Measurements from ENCODE around the gene ERC2. TPM values are rescaled to one million over a fixed set of nuclear protein-coding genes. Genes with fewer than 3 reads are reported as not detected.

Gene ERC2
- total and polyA plus RNA-seq, 7 donors, result 0.52 to 5.7 (median 1.2) TPM; not detected in 2

DNA sequence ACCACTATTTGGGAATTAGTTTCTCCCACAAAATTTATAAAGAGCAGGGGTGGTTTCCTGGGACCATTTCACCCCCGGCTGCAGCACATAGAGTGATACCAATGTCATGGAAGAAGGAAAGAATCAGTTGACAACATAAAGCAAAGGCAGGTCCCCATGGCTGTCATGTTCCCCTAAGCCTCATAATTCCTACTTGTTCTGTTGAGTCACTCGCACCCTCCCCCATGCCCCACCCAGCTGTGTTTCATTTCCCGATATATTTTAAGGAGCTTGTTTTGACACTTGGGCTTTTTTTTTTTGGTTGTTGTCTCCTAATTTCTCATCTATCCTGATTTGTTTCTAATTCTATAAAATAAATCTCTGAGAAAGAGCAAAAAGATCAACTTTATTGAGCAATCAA lies 24.9 kb downstream of the ERC2 start:
- WGBS, 2 donors, result 84 to 92% methylated on average over 3 of the region's 3 CpGs
- intact Hi-C loops (cut with DNase I), result no loop called here

DNA sequence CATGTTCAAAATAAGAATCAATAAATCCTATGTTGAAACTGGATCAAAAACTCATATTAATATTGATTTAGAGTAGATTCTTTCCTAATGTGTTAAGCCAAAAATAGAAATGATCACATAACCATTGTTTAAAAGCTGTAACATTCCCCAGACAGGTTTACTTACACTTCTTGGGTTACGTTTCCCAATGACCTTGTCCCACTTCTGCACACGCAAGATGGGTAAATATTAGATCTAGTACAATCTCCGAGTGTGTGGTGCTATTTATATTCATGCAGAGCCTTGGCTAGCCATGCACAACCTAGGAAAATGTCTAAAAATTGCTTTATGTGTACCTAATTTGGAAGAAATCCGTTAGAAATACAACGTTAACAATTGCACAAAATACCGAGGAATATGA lies 39.6 kb downstream of the ERC2 start:
- Histone ChIP-seq H3K4me3 (no peak overlapping the region), H3K9me3 (peaks cover 0 to 2% (median 0%) of the 10 kb centered on the region in 4 donors), H3K27me3 (no peaks in the 10 kb centered on the region), H3K36me3 (no peaks in the 10 kb centered on the region), H3K4me1 (no peaks in the 10 kb centered on the region), H3K27ac (no peak overlapping the region)
- WGBS, 2 donors, result 53 to 70% methylated on average over 6 of the region's 6 CpGs
- intact Hi-C loops (cut with DNase I), result no loop called here
- TF ChIP-seq POLR2A (IDR thresholded peaks at IDR 0.05) (no peak), EP300 (IDR thresholded peaks at IDR 0.05) (no peak), POLR2AphosphoS5 (IDR thresholded peaks at IDR 0.05) (no peak)
- TF ChIP-seq, protein P1, sequence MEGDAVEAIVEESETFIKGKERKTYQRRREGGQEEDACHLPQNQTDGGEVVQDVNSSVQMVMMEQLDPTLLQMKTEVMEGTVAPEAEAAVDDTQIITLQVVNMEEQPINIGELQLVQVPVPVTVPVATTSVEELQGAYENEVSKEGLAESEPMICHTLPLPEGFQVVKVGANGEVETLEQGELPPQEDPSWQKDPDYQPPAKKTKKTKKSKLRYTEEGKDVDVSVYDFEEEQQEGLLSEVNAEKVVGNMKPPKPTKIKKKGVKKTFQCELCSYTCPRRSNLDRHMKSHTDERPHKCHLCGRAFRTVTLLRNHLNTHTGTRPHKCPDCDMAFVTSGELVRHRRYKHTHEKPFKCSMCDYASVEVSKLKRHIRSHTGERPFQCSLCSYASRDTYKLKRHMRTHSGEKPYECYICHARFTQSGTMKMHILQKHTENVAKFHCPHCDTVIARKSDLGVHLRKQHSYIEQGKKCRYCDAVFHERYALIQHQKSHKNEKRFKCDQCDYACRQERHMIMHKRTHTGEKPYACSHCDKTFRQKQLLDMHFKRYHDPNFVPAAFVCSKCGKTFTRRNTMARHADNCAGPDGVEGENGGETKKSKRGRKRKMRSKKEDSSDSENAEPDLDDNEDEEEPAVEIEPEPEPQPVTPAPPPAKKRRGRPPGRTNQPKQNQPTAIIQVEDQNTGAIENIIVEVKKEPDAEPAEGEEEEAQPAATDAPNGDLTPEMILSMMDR (IDR thresholded peaks at IDR 0.05), result no peak
- DNase-seq, result no peak

More for the DNA sequence above, 24.9 kb downstream of the ERC2 start:
- no peak for DNase-seq
- no peaks in the 10 kb centered on the region for H3K36me3 ChIP-seq
- H3K27me3 ChIP-seq, result peaks cover 0 to 4% (median 0%) of the 10 kb centered on the region in 3 donors
- H3K9me3 ChIP-seq, result no peaks in the 10 kb centered on the region
- TF ChIP-seq POLR2AphosphoS5 (IDR thresholded peaks at IDR 0.05), result no peak
- no peak for TF ChIP-seq EP300 (IDR thresholded peaks at IDR 0.05)
- TF ChIP-seq, protein P1 (IDR thresholded peaks at IDR 0.05), result no peak
- no peaks in the 10 kb centered on the region for H3K4me1 ChIP-seq
- no peak overlapping the region for H3K4me3 ChIP-seq
- no peak overlapping the region for H3K27ac ChIP-seq

DNA sequence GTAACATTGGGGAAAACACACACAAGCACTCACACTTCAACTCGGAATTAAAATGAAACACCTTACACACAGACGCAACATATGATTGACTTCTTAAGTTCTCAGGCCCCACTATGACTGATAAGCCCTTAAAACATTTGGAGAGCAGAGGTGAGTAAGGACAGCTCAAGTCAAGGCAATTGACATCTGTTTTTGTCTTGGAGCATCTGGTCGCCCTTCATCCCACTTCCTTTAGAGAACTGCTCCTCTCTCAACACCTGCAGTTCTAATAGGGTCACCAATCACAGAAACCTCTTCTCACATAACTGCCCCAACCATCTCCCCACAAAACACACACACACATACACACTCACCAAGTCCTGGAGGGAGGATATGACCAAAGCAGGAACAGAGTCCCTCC lies 43.4 kb downstream of the ERC2 start:
- Histone ChIP-seq H3K36me3 (no peaks in the 10 kb centered on the region), H3K27ac (no peak overlapping the region), H3K9me3 (no peaks in the 10 kb centered on the region), H3K4me3 (no peak overlapping the region), H3K27me3 (no peaks in the 10 kb centered on the region), H3K4me1 (no peaks in the 10 kb centered on the region)
- no peak for TF ChIP-seq POLR2AphosphoS5 (IDR thresholded peaks at IDR 0.05)
- TF ChIP-seq, protein P1 (IDR thresholded peaks at IDR 0.05), result no peak
- no peak for TF ChIP-seq EP300 (IDR thresholded peaks at IDR 0.05)
- TF ChIP-seq POLR2A (IDR thresholded peaks at IDR 0.05), result no peak
- no peak for DNase-seq
- 90 to 93% methylated on average over 3 of the region's 3 CpGs for WGBS, 2 donors
- intact Hi-C loops (cut with DNase I), result no loop called here

DNA sequence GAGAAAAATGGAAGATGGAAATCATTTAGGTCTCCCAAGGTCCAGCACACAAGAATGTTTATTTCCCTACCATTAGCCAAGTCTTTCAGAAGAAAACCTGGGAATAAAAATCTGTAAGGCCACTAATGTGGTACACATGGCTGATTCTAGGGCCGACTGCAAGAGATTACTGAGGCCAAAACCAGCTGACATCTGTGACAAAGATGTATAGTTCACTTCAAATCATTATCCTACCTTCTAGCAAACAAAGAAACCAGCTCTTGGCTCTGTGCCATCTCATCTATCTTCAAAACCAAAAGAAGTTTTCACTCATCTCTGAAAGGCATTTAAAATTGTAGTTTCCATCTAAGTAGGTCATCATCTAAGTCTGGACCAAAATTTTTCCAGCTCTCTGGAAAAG lies 43.9 kb downstream of the ERC2 start:
- no peak for DNase-seq
- TF ChIP-seq EP300 (IDR thresholded peaks at IDR 0.05), result no peak
- no peak for TF ChIP-seq POLR2AphosphoS5 (IDR thresholded peaks at IDR 0.05)
- H3K4me1 ChIP-seq, result no peaks in the 10 kb centered on the region
- no peaks in the 10 kb centered on the region for H3K27me3 ChIP-seq
- H3K4me3 ChIP-seq, result no peak overlapping the region
- WGBS, 2 donors, result 50 to 65% methylated on average over 1 of the region's 1 CpG
- no peaks in the 10 kb centered on the region for H3K36me3 ChIP-seq
- no peak overlapping the region for H3K27ac ChIP-seq
- intact Hi-C loops (cut with DNase I), result no loop called here
- no peaks in the 10 kb centered on the region for H3K9me3 ChIP-seq

DNA sequence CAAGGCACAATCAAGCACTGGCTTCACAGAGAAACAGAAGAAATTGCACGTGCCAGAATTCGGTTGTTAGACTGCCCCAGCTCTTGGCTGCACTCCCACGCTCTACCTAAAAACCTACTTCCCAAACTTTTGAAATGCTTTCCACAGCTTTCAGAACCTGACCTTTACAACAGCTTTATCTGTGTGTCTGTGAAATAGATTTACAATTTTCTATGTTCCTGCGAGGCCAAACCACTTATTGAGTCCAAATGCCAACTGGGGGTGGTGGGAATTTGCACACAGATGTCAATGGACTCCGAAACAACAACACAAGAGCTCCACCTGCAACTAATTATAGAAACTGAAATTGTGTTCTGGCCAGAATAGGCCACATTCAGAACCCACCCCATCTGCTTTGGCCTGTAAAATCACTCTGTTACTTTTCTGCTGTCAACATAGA lies 44.6 kb downstream of the ERC2 start:
- WGBS, 2 donors, result 83 to 87% methylated on average over 5 of the region's 5 CpGs
- Histone ChIP-seq H3K4me3 (no peak overlapping the region), H3K4me1 (no peaks in the 10 kb centered on the region), H3K27ac (no peak overlapping the region), H3K9me3 (no peaks in the 10 kb centered on the region), H3K36me3 (no peaks in the 10 kb centered on the region), H3K27me3 (no peaks in the 10 kb centered on the region)
- intact Hi-C loops (cut with DNase I), result no loop called here
- TF ChIP-seq POLR2A (IDR thresholded peaks at IDR 0.05) (no peak), EP300 (IDR thresholded peaks at IDR 0.05) (no peak), POLR2AphosphoS5 (IDR thresholded peaks at IDR 0.05) (no peak)
- TF ChIP-seq, protein P1 (IDR thresholded peaks at IDR 0.05), result no peak
- DNase-seq, result no peak
